Endothelial cell of umbilical vein (primary cell): ENCODE measurements around the gene GTF3C1. TPM values are rescaled to one million over a fixed set of nuclear protein-coding genes. Genes with fewer than 3 reads are reported as not detected.

Experiments used
- BruUV-seq: library from RNA; stranded (reverse); fragments of 400-500 nt; replicated peaks from 2 replicates; lab custom pipeline; 2021; lab: Mats Ljungman, UMichigan
- CTCF ChIA-PET: fragments of 300-600, 350-600 bp; sonication (Branson Sonifier 250); formaldehyde crosslinking; loops from one replicate; lab custom pipeline; 2021; ENCODE audit warnings: antibody characterized with exemption, inconsistent platforms; lab: Charles Lee
- POLR2A ChIA-PET: fragments of 300-600, 350-600 bp; sonication (Branson Sonifier 250); formaldehyde crosslinking; loops from one replicate; lab custom pipeline; 2021; ENCODE audit warnings: antibody characterized with exemption, inconsistent platforms; lab: Charles Lee
- DNase-seq: peaks from one replicate; pipeline ENCODE4 v3.0.0-alpha.2; 2011; ENCODE audit warnings: low read depth, low spot score
- FAIRE-seq: peaks from 2 replicates; lab custom pipeline; 2011; peaks lifted over from hg19 to GRCh38; lab: Jason Lieb, UNC
- H2AFZ ChIP-seq: 2 replicates; pipeline ENCODE4 v1.6.0; 2012; ENCODE audit warnings: low read depth, low read length, control low read depth, inconsistent platforms
- H3K27ac ChIP-seq: 2 replicates; pipeline ENCODE4 v1.5.1; 2011; ENCODE audit warnings: low read depth, mild to moderate bottlenecking, control low read depth, low read length, moderate library complexity; ENCODE audit not compliant: insufficient read depth
- H3K27me3 ChIP-seq, 2 experiments: 2 replicates each; pipeline versions ENCODE4 v1.6.0 to v1.6.1; 2011; ENCODE audit warnings: low read length in 2 of 2, mixed read lengths in 1 of 2; ENCODE audit not compliant: control insufficient read depth in 2 of 2, insufficient read depth in 2 of 2
- H3K36me3 ChIP-seq, 2 experiments: 2 replicates in 1 of 2; 3 replicates in 1 of 2; pipeline ENCODE4 v1.5.1; 2011; ENCODE audit warnings: low read length in 2 of 2, mild to moderate bottlenecking in 1 of 2, moderate library complexity in 1 of 2; ENCODE audit not compliant: control insufficient read depth in 2 of 2, insufficient read depth in 2 of 2; ENCODE audit errors: extremely low read depth in 1 of 2
- H3K4me1 ChIP-seq: 3 replicates; pipeline ENCODE4 v1.5.1; 2011; ENCODE audit warnings: mild to moderate bottlenecking, low read length; ENCODE audit not compliant: control insufficient read depth, insufficient read depth; ENCODE audit errors: extremely low read depth
- H3K4me2 ChIP-seq: 2 replicates; pipeline ENCODE4 v1.6.1; 2011; ENCODE audit warnings: low read length, control low read depth, mixed read lengths; ENCODE audit not compliant: insufficient read depth
- H3K4me3 ChIP-seq, 3 experiments: fragments of 200-600 bp in 1 of 3; sonication (generic), shearing (Covaris generic) in 1 of 3; replicated peaks in 1 of 3; 2 replicates each; pipeline ENCODE4 v1.5.1; 2011 to 2016; ENCODE audit warnings: control low read depth in 3 of 3, low read length in 3 of 3, mild to moderate bottlenecking in 2 of 3, inconsistent platforms in 1 of 3, low read depth in 1 of 3, moderate library complexity in 1 of 3; ENCODE audit not compliant: insufficient read depth in 1 of 3
- H3K79me2 ChIP-seq: 2 replicates; pipeline ENCODE4 v1.6.0; 2012; ENCODE audit warnings: low read length, inconsistent platforms; ENCODE audit not compliant: control insufficient read depth, insufficient read depth
- H3K9ac ChIP-seq: replicated peaks from 2 replicates; pipeline ENCODE3; 2011; ENCODE audit warnings: low read length, control low read depth; ENCODE audit not compliant: insufficient read depth; ENCODE audit errors: extremely low read depth
- H3K9me1 ChIP-seq: replicated peaks from 3 replicates; pipeline ENCODE4 v1.6.0; 2011; ENCODE audit warnings: mild to moderate bottlenecking, low read length; ENCODE audit not compliant: control insufficient read depth, insufficient read depth; ENCODE audit errors: extremely low read depth
- H3K9me3 ChIP-seq: replicated peaks from 2 replicates; pipeline ENCODE4 v1.5.1; 2012; ENCODE audit warnings: low read length, inconsistent platforms; ENCODE audit not compliant: control insufficient read depth, insufficient read depth
- H4K20me1 ChIP-seq: replicated peaks from 2 replicates; pipeline ENCODE3; 2011; ENCODE audit warnings: mild to moderate bottlenecking, low read length; ENCODE audit not compliant: control insufficient read depth, insufficient read depth; ENCODE audit errors: extremely low read depth
- CTCF ChIP-seq, 2 donors: IDR thresholded peaks; 1 replicate in 1 of 2; 2 replicates in 1 of 2; pipeline ENCODE4 v1.5.1; 2011; ENCODE audit warnings: low read length in 2 of 2, mild to moderate bottlenecking in 2 of 2, moderate library complexity in 2 of 2, control low read depth in 1 of 2, inconsistent platforms in 1 of 2, low read depth in 1 of 2; ENCODE audit not compliant: insufficient read depth in 1 of 2; ENCODE audit errors: extremely low read depth in 1 of 2
- EZH2 ChIP-seq: IDR thresholded peaks from 2 replicates; pipeline ENCODE4 v1.6.1; 2012; ENCODE audit warnings: borderline replicate concordance, low read depth, mild to moderate bottlenecking, moderate library complexity, low read length, inconsistent platforms; ENCODE audit not compliant: severe bottlenecking
- FOS ChIP-seq: IDR thresholded peaks from 2 replicates; pipeline ENCODE4 v1.6.1; 2011; ENCODE audit warnings: mild to moderate bottlenecking, low read length, moderate library complexity, borderline replicate concordance; ENCODE audit not compliant: insufficient read depth
- GATA2 ChIP-seq: IDR thresholded peaks from 2 replicates; pipeline ENCODE4 v1.7.0; 2011; ENCODE audit warnings: low read depth, mild to moderate bottlenecking, moderate library complexity, mixed read lengths, low read length; ENCODE audit not compliant: insufficient read length, insufficient read depth
- JUN ChIP-seq: IDR thresholded peaks from 2 replicates; pipeline ENCODE4 v1.6.1; 2011; ENCODE audit warnings: borderline replicate concordance, low read depth; ENCODE audit not compliant: insufficient read length, insufficient read depth
- MYC ChIP-seq: IDR thresholded peaks from one replicate; pipeline ENCODE4 v1.6.1; 2011; ENCODE audit warnings: mild to moderate bottlenecking, low read depth, low read length
- POLR2A ChIP-seq: IDR thresholded peaks from 2 replicates; pipeline ENCODE4 v1.6.1; 2012; ENCODE audit warnings: low read depth, mild to moderate bottlenecking, control low read depth, low read length
- POLR2AphosphoS5 ChIP-seq: IDR thresholded peaks from 2 replicates; pipeline ENCODE4 v1.6.1; 2012; ENCODE audit warnings: low read depth, mild to moderate bottlenecking, control low read depth, low read length, moderate library complexity; ENCODE audit not compliant: insufficient read depth
- dilution Hi-C: fragments of 300-500 bp; cut with MboI; formaldehyde crosslinking; loops from one replicate; pipeline ENCODE4 v1.15.0; 2019; ENCODE audit warnings: low sequenced_read_pairs; ENCODE audit not compliant: extremely low pct_ligation_motif_present
- intact Hi-C: fragments of 100-400 bp; cut with micrococcal nuclease; formaldehyde crosslinking; loops from one replicate; pipeline ENCODE4 v1.10.0; 2022
- polyA plus RNA-seq, 4 experiments: library from polyadenylated mRNA; depleted of rRNA in 3 of 4; stranded (reverse) in 3 of 4; unstranded in 1 of 4; fragments of >200 nt; gene quantifications; 2 replicates each; pipeline versions ENCODE4 v1.2.1 to v1.2.3, GENCODE V29; 2011 to 2012; ENCODE audit warnings: missing spikeins in 1 of 4
- total RNA-seq: library from RNA; stranded (reverse); gene quantifications from 2 replicates; pipeline ENCODE4 v1.2.3, GENCODE V29; 2021
- TF ChIP-seq, protein P1 (sequence below): IDR thresholded peaks from 2 replicates; pipeline ENCODE4 v1.6.1; 2011; ENCODE audit not compliant: insufficient read depth, insufficient read length

GTF3C1 gene
- total and polyA plus RNA-seq, 2 donors (not counting 3 experiments of a cell fraction or from before 2014, with no cell fraction given): 58.1 to 86.1 TPM

DNA sequence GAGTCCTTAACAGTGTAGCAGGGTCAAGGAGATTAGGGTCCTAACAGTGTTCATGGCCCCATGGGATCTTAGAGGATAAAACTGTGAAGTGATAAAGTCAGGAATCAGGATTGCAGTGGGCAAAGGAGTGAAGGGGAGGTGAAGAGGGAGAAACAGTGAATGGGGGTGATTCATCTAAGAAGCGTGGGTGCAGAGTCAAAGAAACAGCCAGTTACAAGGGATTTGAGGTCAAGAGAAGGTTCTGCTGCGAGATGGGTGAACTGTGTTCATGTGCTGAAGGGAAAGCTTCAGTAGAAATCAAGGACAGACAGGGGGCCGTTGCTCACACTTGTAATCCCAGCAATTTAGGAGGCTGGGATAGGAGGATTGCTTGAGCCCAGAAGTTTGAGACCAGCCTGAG is 5.9 kb downstream of the GTF3C1 start:
- Histone ChIP-seq H3K4me2 (no peak overlapping the region), H4K20me1 (no peaks in the 10 kb centered on the region), H3K4me1 (peaks cover 5% of the 10 kb centered on the region), H3K4me3 (no peak overlapping the region), H3K9me3 (no peaks in the 10 kb centered on the region), H3K27ac (no peak overlapping the region), H2AFZ (no peak overlapping the region), H3K27me3 (no peaks in the 10 kb centered on the region), H3K79me2 (peaks cover 26% of the 10 kb centered on the region), H3K9ac (no peak overlapping the region), H3K36me3 (peaks cover 16 to 34% of the 10 kb centered on the region in 2 experiments), H3K9me1 (no peaks in the 10 kb centered on the region)
- CTCF ChIA-PET: no interaction called here
- no peak for DNase-seq
- no peak for TF ChIP-seq CTCF (IDR thresholded peaks at IDR 0.05; ENCODE audit: extremely low read depth in 1 of 2, insufficient read depth in 1 of 2, low read depth in 1 of 2, low read length in 2 of 2)
- TF ChIP-seq, protein P1, sequence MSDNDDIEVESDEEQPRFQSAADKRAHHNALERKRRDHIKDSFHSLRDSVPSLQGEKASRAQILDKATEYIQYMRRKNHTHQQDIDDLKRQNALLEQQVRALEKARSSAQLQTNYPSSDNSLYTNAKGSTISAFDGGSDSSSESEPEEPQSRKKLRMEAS: no peak
- no peak for TF ChIP-seq JUN
- TF ChIP-seq EZH2: no peak
- no peak for TF ChIP-seq POLR2A
- TF ChIP-seq GATA2: no peak
- no peak for TF ChIP-seq MYC
- TF ChIP-seq POLR2AphosphoS5: no peak
- TF ChIP-seq FOS: no peak
- POLR2A ChIA-PET: no interaction called here
- dilution Hi-C loops: no loop called here
- no peak for FAIRE-seq
- no TSS peak for BruUV-seq
- intact Hi-C loops: no loop called here
